HG03175 (cell line): ENCODE measurements around the gene GAS7.

ENCODE experiments used
- ATAC-seq: cut with Tn5 transposase; IDR thresholded peaks from one replicate; pipeline ENCODE4 v1.9.1; 2021; ENCODE audit warnings: mild to moderate bottlenecking, moderate library complexity; ENCODE audit not compliant: unreplicated experiment

Gene GAS7

GRCh38 chr17:10136258-10136981 lies 62.0 kb downstream of the GAS7 start:
- ATAC-seq, result no peak

GRCh38 chr17:10135539-10136257 lies 62.7 kb downstream of the GAS7 start:
- no peak for ATAC-seq

GRCh38 chr17:10130677-10131076 lies 67.7 kb downstream of the GAS7 start:
- no peak for ATAC-seq

GRCh38 chr17:10130263-10130662 lies 68.1 kb downstream of the GAS7 start:
- no peak for ATAC-seq

GRCh38 chr17:10127819-10128425 lies 70.5 kb downstream of the GAS7 start:
- no peak for ATAC-seq

- ATAC-seq, result no peak
These were observed 71.5 kb downstream of the GAS7 start for GRCh38 chr17:10126616-10127501.

- ATAC-seq, result no peak
These were observed 72.2 kb downstream of the GAS7 start for GRCh38 chr17:10126276-10126615.

GRCh38 chr17:10125531-10126275 lies 72.7 kb downstream of the GAS7 start:
- ATAC-seq, result no peak

- ATAC-seq, result no peak
These were observed 75.3 kb downstream of the GAS7 start for GRCh38 chr17:10123093-10123492.

GRCh38 chr17:10121971-10122707 lies 76.3 kb downstream of the GAS7 start:
- ATAC-seq, result no peak

- no peak for ATAC-seq
These were observed 77.7 kb downstream of the GAS7 start for GRCh38 chr17:10120749-10121148.

GRCh38 chr17:10120109-10120485 lies 78.3 kb downstream of the GAS7 start:
- ATAC-seq, result no peak

GRCh38 chr17:10119203-10120108 lies 79.0 kb downstream of the GAS7 start:
- ATAC-seq, result no peak

- ATAC-seq, result no peak
These were observed 79.6 kb downstream of the GAS7 start for GRCh38 chr17:10118788-10119130.

GRCh38 chr17:10117581-10118001 lies 80.8 kb downstream of the GAS7 start:
- no peak for ATAC-seq

GRCh38 chr17:10116753-10117420 lies 81.5 kb downstream of the GAS7 start:
- ATAC-seq, result no peak

GRCh38 chr17:10116267-10116666 lies 82.1 kb downstream of the GAS7 start:
- no peak for ATAC-seq

GRCh38 chr17:10115536-10115932 lies 82.9 kb downstream of the GAS7 start:
- no peak for ATAC-seq
